AG04450 (cell line): ENCODE data around the gene HECA. TPM values are rescaled to one million over a fixed set of nuclear protein-coding genes. Genes with fewer than 3 reads are reported as not detected.

Experiments used
- CTCF ChIA-PET: fragments of 300-600, 350-600 bp; formaldehyde crosslinking; extraction: SDS; loops from one replicate; lab custom pipeline; 2022; ENCODE audit warnings: antibody characterized with exemption, inconsistent platforms; lab: Charles Lee
- POLR2A ChIA-PET: fragments of 350-600 bp; formaldehyde crosslinking; extraction: SDS; loops from one replicate; lab custom pipeline; 2021; ENCODE audit warnings: antibody characterized with exemption, inconsistent platforms; lab: Yijun Ruan, JAX
- DNase-seq: peaks from one replicate; pipeline ENCODE4 v3.0.0-alpha.2; 2011; ENCODE audit warnings: low read depth, low spot score
- H3K27ac ChIP-seq: one replicate; pipeline ENCODE4 v1.5.1; 2012; ENCODE audit warnings: low read depth, low read length, control low read depth
- H3K27me3 ChIP-seq: one replicate; pipeline ENCODE4 v1.6.0; 2012; ENCODE audit warnings: low read length; ENCODE audit not compliant: control insufficient read depth, insufficient read depth
- H3K4me3 ChIP-seq: 2 replicates; pipeline ENCODE4 v1.5.1; 2011; ENCODE audit warnings: mild to moderate bottlenecking, low read depth, low read length, control low read depth
- H3K9me3 ChIP-seq: 2 replicates; pipeline ENCODE4 v1.5.1; 2012; ENCODE audit warnings: low read length; ENCODE audit not compliant: control insufficient read depth, insufficient read depth
- polyA minus RNA-seq: library from RNA; depleted of rRNA, polyadenylated mRNA; stranded (reverse); fragments of >200 nt; gene quantifications from 2 replicates; pipeline ENCODE4 v1.2.3, GENCODE V29; 2011; rRNA and poly(A)+ RNA removed
- polyA plus RNA-seq: library from polyadenylated mRNA; depleted of rRNA; stranded (reverse); fragments of >200 nt; gene quantifications from 2 replicates; pipeline ENCODE4 v1.2.3, GENCODE V29; 2011; rRNA removed
- TF ChIP-seq, protein P1 (sequence below): IDR thresholded peaks from 2 replicates; pipeline ENCODE4 v1.5.1; 2011; ENCODE audit warnings: low read depth, low read length, control low read depth, inconsistent platforms

HECA gene, protein sequence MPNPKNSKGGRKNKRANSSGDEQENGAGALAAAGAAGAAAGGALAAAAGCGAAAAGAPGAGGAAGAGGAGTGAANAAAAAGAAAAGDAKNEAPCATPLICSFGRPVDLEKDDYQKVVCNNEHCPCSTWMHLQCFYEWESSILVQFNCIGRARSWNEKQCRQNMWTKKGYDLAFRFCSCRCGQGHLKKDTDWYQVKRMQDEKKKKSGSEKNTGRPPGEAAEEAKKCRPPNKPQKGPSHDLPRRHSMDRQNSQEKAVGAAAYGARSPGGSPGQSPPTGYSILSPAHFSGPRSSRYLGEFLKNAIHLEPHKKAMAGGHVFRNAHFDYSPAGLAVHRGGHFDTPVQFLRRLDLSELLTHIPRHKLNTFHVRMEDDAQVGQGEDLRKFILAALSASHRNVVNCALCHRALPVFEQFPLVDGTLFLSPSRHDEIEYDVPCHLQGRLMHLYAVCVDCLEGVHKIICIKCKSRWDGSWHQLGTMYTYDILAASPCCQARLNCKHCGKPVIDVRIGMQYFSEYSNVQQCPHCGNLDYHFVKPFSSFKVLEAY
- polyA plus RNA-seq (8.4 and 10.6 TPM in 2 replicates), polyA minus RNA-seq (14.1 and 17.1 TPM in 2 replicates)

DNA sequence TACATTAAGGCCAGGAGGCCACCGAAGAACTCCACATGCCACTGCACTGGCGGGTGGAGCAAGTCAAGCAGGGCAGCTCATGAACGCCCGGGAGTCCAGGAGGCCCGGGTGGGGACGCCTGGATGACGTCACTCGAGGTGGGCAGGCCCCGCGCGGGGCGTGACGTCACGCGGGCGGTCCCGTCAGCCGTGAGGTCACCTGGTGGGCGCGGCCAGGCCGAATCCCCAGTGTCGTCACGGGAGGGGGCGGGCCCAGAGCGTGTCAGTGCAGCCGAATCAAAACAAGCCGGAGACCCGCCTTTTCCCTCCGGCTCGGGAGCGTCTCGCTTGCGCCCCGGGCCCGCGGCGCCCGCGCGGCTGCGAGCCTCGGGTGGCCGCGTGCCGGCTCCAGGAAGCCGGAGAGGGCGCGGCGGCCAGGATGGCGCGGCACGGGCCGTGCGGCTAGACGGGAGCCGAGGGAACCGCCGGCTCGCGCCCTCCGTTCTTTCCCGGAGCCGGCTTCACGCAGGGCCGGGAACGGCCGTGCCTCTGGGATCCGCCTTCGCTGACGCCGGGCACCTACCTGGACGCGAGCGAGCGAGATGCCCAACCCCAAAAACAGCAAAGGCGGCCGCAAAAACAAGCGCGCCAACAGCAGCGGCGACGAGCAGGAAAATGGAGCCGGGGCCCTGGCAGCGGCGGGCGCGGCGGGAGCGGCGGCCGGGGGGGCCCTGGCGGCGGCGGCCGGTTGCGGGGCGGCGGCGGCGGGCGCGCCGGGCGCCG lies at the start of gene HECA:
TSS of gene HECA (plus strand) at position 264 of the 761 bp plus-strand sequence. CDS start at position 581, 317 bp downstream.
- POLR2A ChIA-PET: interaction anchor here (0.6 to 0.9 kb wide), 3 partner anchors 30 to 1303 kb away, joined by 3 to 5 read pairs (median 3); no protein-coding TSS in a partner anchor
- Histone ChIP-seq H3K9me3 (no peaks in the 10 kb centered on the region; the same call in 1 of the 2 replicates), H3K27me3 (no peaks in the 10 kb centered on the region), H3K27ac (no peak within 1 kb of the TSS), H3K4me3 (peak within 1 kb of the TSS; percentile 81)
- TF ChIP-seq, protein P1, sequence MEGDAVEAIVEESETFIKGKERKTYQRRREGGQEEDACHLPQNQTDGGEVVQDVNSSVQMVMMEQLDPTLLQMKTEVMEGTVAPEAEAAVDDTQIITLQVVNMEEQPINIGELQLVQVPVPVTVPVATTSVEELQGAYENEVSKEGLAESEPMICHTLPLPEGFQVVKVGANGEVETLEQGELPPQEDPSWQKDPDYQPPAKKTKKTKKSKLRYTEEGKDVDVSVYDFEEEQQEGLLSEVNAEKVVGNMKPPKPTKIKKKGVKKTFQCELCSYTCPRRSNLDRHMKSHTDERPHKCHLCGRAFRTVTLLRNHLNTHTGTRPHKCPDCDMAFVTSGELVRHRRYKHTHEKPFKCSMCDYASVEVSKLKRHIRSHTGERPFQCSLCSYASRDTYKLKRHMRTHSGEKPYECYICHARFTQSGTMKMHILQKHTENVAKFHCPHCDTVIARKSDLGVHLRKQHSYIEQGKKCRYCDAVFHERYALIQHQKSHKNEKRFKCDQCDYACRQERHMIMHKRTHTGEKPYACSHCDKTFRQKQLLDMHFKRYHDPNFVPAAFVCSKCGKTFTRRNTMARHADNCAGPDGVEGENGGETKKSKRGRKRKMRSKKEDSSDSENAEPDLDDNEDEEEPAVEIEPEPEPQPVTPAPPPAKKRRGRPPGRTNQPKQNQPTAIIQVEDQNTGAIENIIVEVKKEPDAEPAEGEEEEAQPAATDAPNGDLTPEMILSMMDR: no peak
- peak; percentile 84 for DNase-seq
- CTCF ChIA-PET: interaction anchor here (0.6 kb wide), 1 partner anchor 183 kb away, joined by 3 read pairs; no protein-coding TSS in a partner anchor

DNA sequence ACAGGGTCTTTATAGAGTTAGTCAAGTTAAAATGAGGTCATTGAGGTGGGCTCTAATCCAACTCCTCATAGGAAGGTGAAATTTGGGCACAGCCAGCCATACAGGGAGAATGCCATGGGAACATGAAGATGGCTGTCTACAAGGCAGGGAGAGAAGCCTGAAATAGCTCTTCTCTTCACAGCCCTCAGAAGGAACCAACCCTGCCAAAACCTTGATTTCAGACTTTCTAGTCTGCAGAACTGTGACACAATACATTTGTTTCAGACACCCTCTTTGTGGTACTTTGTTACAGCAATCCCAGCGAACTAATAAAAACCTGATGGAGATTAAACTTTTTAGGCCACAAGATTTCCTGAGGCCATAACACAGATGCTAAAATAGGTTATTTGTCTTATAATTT lies 43.1 kb upstream of the HECA start:
- H3K27ac ChIP-seq: no peak overlapping the region
- POLR2A ChIA-PET: no interaction called here
- H3K4me3 ChIP-seq: no peak overlapping the region
- TF ChIP-seq, protein P1: no peak
- CTCF ChIA-PET: no interaction called here
- no peaks in the 10 kb centered on the region for H3K27me3 ChIP-seq
- no peak for DNase-seq
- H3K9me3 ChIP-seq: no peaks in the 10 kb centered on the region; the same call in 1 of the 2 replicates

DNA sequence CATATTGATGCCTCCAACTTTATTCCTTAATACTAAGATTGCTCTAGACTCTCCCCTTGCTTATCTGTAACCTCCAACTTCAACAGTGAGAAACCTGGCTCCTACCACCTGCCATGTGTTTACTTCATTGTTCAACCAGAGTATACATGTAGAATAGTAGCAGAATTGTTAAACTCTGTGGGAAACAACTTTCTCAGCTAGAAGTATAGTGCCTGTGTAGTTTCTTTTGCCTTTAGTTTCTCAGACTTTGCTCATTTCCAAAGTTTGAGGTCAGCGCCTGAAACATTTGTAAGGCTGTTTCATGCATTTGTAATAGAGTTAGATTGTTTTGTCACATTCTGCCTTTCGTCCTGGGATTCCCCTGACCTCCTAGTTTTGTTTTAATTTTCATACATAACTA lies 34.9 kb upstream of the HECA start:
- ChIA-PET CTCF (no interaction called here), POLR2A (no interaction called here)
- TF ChIP-seq, protein P1: no peak

DNA sequence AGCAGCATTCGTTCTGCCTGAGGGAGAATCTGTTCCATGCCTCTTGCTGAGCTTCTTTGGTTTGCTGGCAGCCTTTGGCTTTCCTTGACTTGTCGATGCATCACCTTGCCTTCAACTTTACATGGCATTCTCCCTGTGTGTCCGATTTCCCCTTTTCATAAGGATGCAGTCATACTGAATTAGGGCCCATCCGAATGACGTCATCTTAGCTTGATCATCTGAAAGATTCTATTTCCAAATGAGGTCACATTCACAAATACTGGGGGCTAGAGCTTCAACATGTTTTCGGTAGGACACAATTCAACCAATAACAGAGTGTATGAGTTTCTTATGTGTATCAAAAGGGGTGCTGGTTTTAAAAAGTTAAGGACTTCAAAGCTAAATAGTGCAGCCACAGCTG lies 27.8 kb upstream of the HECA start:
- TF ChIP-seq, protein P1: no peak
- no peaks in the 10 kb centered on the region for H3K9me3 ChIP-seq
- peaks cover 2% of the 10 kb centered on the region for H3K27me3 ChIP-seq
- POLR2A ChIA-PET: no interaction called here
- CTCF ChIA-PET: interaction anchor here (0.5 kb wide), 1 partner anchor 69 kb away, joined by 3 read pairs; no protein-coding TSS in a partner anchor
- H3K4me3 ChIP-seq: no peak overlapping the region
- no peak overlapping the region for H3K27ac ChIP-seq
- DNase-seq: no peak

More for the DNA sequence above, 34.9 kb upstream of the HECA start:
- H3K9me3 ChIP-seq: no peaks in the 10 kb centered on the region
- no peak overlapping the region for H3K4me3 ChIP-seq
- DNase-seq: no peak
- H3K27me3 ChIP-seq: peaks cover 3% of the 10 kb centered on the region
- H3K27ac ChIP-seq: no peak overlapping the region
